Fibroblast of peridontal ligament (primary cell): ENCODE data around the gene SCGN.

ENCODE experiments used
- DNase-seq: peaks from one replicate; pipeline ENCODE4 v3.0.0-alpha.2; 2010; ENCODE audit errors: extremely low read depth

The SCGN gene

GRCh38 chr6:25640446-25640845 is 11.6 kb upstream of the SCGN start:
- no peak for DNase-seq

GRCh38 chr6:25640891-25641290 is 11.1 kb upstream of the SCGN start:
- no peak for DNase-seq

- DNase-seq, result no peak
Measured at GRCh38 chr6:25641377-25641776, 10.6 kb upstream of the SCGN start.

GRCh38 chr6:25641940-25642666 is 9.9 kb upstream of the SCGN start:
- DNase-seq, result no peak

- DNase-seq, result no peak
Measured at GRCh38 chr6:25642667-25643328, 9.2 kb upstream of the SCGN start.

- DNase-seq, result no peak
Measured at GRCh38 chr6:25645916-25646315, 6.1 kb upstream of the SCGN start.

GRCh38 chr6:25649611-25650010 is 2.4 kb upstream of the SCGN start:
- DNase-seq, result no peak

- no peak for DNase-seq
Measured at GRCh38 chr6:25655723-25656122, 3.7 kb downstream of the SCGN start.

- no peak for DNase-seq
Measured at GRCh38 chr6:25659633-25660368, 7.8 kb downstream of the SCGN start.

GRCh38 chr6:25660512-25660911 is 8.5 kb downstream of the SCGN start:
- no peak for DNase-seq

GRCh38 chr6:25661129-25661779 is 9.2 kb downstream of the SCGN start:
- DNase-seq, result no peak

- no peak for DNase-seq
Measured at GRCh38 chr6:25665455-25665854, 13.4 kb downstream of the SCGN start.

GRCh38 chr6:25669413-25669812 is 17.4 kb downstream of the SCGN start:
- DNase-seq, result no peak

GRCh38 chr6:25670208-25670607 is 18.2 kb downstream of the SCGN start:
- DNase-seq, result no peak

GRCh38 chr6:25670793-25671513 is 18.9 kb downstream of the SCGN start:
- no peak for DNase-seq

- DNase-seq, result no peak
Measured at GRCh38 chr6:25671652-25672051, 19.6 kb downstream of the SCGN start.

GRCh38 chr6:25675167-25675566 is 23.2 kb downstream of the SCGN start:
- DNase-seq, result no peak

- no peak for DNase-seq
Measured at GRCh38 chr6:25676775-25677174, 24.8 kb downstream of the SCGN start.

- DNase-seq, result no peak
Measured at GRCh38 chr6:25681848-25682247, 29.8 kb downstream of the SCGN start.

GRCh38 chr6:25682324-25682723 is 30.3 kb downstream of the SCGN start:
- no peak for DNase-seq

- DNase-seq, result no peak
Measured at GRCh38 chr6:25684565-25684964, 32.5 kb downstream of the SCGN start.

- DNase-seq, result no peak
Measured at GRCh38 chr6:25685251-25685650, 33.2 kb downstream of the SCGN start.
